Measurements from ENCODE around the gene APBA1. TPM values are rescaled to one million over a fixed set of nuclear protein-coding genes. Genes with fewer than 3 reads are reported as not detected.

The APBA1 gene
- total and polyA plus RNA-seq, 2 donors (not counting 3 experiments of a cell fraction or from before 2014, with no cell fraction given): 6.1 to 11.3 TPM

DNA sequence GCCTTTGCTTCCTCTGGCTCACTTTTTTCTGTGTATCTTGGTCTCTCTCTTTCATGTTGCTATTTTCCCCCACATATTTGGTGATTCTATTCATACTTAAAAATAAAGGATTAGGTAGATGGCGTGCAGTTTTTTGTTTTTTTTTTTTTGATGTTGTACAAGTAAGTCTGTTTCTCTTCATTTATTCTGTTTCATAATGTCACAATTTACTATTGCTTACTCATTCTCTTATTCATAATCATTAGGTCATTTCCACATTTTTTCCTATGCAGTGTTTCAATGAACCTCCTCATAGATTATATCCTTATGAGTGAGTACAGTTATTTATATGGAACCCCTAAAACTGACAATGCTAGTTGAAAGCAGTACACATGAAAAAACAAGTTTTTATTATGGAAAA, 136.3 kb downstream of the APBA1 start:
- peaks cover 8% of the 10 kb centered on the region for H3K4me1 ChIP-seq (ENCODE audit: control insufficient read depth, extremely low read depth, insufficient read depth, low read length)
- dilution Hi-C loops (cut with MboI; ENCODE audit: extremely low pct_ligation_motif_present, low sequenced_read_pairs) (no loop called here), intact Hi-C loops (cut with micrococcal nuclease) (no loop called here)
- no peaks in the 10 kb centered on the region for H3K79me2 ChIP-seq (ENCODE audit: control insufficient read depth, insufficient read depth, low read length)
- no peaks in the 10 kb centered on the region for H3K9me3 ChIP-seq (replicated peaks; ENCODE audit: control insufficient read depth, insufficient read depth, low read length)
- TF ChIP-seq, protein P1, sequence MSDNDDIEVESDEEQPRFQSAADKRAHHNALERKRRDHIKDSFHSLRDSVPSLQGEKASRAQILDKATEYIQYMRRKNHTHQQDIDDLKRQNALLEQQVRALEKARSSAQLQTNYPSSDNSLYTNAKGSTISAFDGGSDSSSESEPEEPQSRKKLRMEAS (IDR thresholded peaks at IDR 0.05; ENCODE audit: insufficient read depth, insufficient read length): no peak
- no peak for TF ChIP-seq EZH2 (IDR thresholded peaks at IDR 0.05; ENCODE audit: borderline replicate concordance, low read depth, low read length, severe bottlenecking)
- TF ChIP-seq JUN (IDR thresholded peaks at IDR 0.05; ENCODE audit: borderline replicate concordance, insufficient read depth, insufficient read length, low read depth): peak; percentile 28
- peak; percentile 62 for TF ChIP-seq FOS (IDR thresholded peaks at IDR 0.05; ENCODE audit: borderline replicate concordance, insufficient read depth, low read length)
- H3K9ac ChIP-seq (replicated peaks; ENCODE audit: extremely low read depth, insufficient read depth, low read length): no peak overlapping the region
- no peaks in the 10 kb centered on the region for H3K27me3 ChIP-seq (ENCODE audit: control insufficient read depth in 2 of 2, insufficient read depth in 2 of 2, low read length in 2 of 2)
- H4K20me1 ChIP-seq (replicated peaks; ENCODE audit: control insufficient read depth, extremely low read depth, insufficient read depth, low read length): no peaks in the 10 kb centered on the region
- H3K9me1 ChIP-seq (replicated peaks; ENCODE audit: control insufficient read depth, extremely low read depth, insufficient read depth, low read length): no peaks in the 10 kb centered on the region
- H3K4me3 ChIP-seq (replicated peaks in 1 of 3; ENCODE audit: insufficient read depth in 1 of 3, low read depth in 1 of 3, low read length in 3 of 3): no peak overlapping the region
- H3K27ac ChIP-seq (ENCODE audit: insufficient read depth, low read depth, low read length): no peak overlapping the region
- BruUV-seq (replicated peaks): no TSS peak
- peak; percentile 7 for DNase-seq (ENCODE audit: low read depth, low spot score)
- CTCF ChIA-PET: interaction anchor here (1.0 to 4.0 kb wide), 3 partner anchors 10 to 114 kb away, joined by 7 to 21 read pairs (median 14); no protein-coding TSS in a partner anchor
- no peak for FAIRE-seq
- no peak overlapping the region for H2AFZ ChIP-seq (ENCODE audit: low read depth, low read length)
- POLR2A ChIA-PET: no interaction called here
- no peaks in the 10 kb centered on the region for H3K36me3 ChIP-seq (ENCODE audit: control insufficient read depth in 2 of 2, extremely low read depth in 1 of 2, insufficient read depth in 2 of 2, low read length in 2 of 2)
- H3K4me2 ChIP-seq (ENCODE audit: insufficient read depth, low read length): peak overlapping the region; percentile 18

DNA sequence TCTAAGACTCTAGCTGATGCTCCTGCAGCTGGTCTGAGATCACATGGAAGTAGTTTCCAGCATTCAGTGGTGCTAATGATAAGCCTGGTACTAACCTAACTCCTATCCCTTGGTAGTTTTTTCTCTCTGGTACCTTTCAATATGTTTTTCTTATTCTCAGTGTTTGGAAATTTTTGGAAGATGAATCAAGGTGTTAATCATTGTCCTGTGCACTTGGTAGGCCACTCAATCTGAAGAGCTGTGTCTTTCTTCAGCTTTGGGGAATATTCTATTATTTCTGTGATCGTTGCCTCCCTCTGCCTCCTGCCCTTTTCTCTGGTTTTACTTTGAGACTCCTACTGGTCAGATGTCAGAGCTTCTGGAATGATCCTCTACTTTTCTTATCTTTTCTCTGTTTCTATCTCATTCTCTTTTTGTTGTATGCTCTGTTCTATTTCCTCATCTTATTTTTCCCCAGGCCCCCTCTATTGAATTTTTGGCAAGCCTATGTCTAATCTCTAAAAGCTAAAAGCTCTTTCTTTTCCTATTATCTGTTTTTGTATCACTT, 136.8 kb downstream of the APBA1 start:
- CTCF ChIA-PET: interaction anchor here (1.0 to 4.0 kb wide), 3 partner anchors 10 to 113 kb away, joined by 7 to 21 read pairs (median 14); no protein-coding TSS in a partner anchor

More for the DNA sequence above, 136.8 kb downstream of the APBA1 start:
- TF ChIP-seq POLR2AphosphoS5 (IDR thresholded peaks at IDR 0.05; ENCODE audit: insufficient read depth, low read depth, low read length) (no peak), EZH2 (IDR thresholded peaks at IDR 0.05; ENCODE audit: borderline replicate concordance, low read depth, low read length, severe bottlenecking) (no peak), POLR2A (IDR thresholded peaks at IDR 0.05; ENCODE audit: low read depth, low read length) (no peak), MYC (IDR thresholded peaks at IDR 0.05; ENCODE audit: low read depth, low read length) (no peak), FOS (IDR thresholded peaks at IDR 0.05; ENCODE audit: borderline replicate concordance, insufficient read depth, low read length) (no peak), GATA2 (IDR thresholded peaks at IDR 0.05; ENCODE audit: insufficient read depth, insufficient read length, low read depth, low read length) (no peak), JUN (IDR thresholded peaks at IDR 0.05; ENCODE audit: borderline replicate concordance, insufficient read depth, insufficient read length, low read depth) (no peak)
- TF ChIP-seq, protein P2, sequence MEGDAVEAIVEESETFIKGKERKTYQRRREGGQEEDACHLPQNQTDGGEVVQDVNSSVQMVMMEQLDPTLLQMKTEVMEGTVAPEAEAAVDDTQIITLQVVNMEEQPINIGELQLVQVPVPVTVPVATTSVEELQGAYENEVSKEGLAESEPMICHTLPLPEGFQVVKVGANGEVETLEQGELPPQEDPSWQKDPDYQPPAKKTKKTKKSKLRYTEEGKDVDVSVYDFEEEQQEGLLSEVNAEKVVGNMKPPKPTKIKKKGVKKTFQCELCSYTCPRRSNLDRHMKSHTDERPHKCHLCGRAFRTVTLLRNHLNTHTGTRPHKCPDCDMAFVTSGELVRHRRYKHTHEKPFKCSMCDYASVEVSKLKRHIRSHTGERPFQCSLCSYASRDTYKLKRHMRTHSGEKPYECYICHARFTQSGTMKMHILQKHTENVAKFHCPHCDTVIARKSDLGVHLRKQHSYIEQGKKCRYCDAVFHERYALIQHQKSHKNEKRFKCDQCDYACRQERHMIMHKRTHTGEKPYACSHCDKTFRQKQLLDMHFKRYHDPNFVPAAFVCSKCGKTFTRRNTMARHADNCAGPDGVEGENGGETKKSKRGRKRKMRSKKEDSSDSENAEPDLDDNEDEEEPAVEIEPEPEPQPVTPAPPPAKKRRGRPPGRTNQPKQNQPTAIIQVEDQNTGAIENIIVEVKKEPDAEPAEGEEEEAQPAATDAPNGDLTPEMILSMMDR (IDR thresholded peaks at IDR 0.05; ENCODE audit: extremely low read depth in 1 of 2, insufficient read depth in 1 of 2, low read depth in 1 of 2, low read length in 2 of 2): no peak
- TF ChIP-seq, protein P1 (IDR thresholded peaks at IDR 0.05; ENCODE audit: insufficient read depth, insufficient read length): no peak
- peaks cover 8% of the 10 kb centered on the region for H3K4me1 ChIP-seq (ENCODE audit: control insufficient read depth, extremely low read depth, insufficient read depth, low read length)
- no peaks in the 10 kb centered on the region for H3K79me2 ChIP-seq (ENCODE audit: control insufficient read depth, insufficient read depth, low read length)
- no peak overlapping the region for H3K4me2 ChIP-seq (ENCODE audit: insufficient read depth, low read length)
- H3K27ac ChIP-seq (ENCODE audit: insufficient read depth, low read depth, low read length): no peak overlapping the region
- FAIRE-seq (no peak), DNase-seq (ENCODE audit: low read depth, low spot score) (no peak)
- H3K27me3 ChIP-seq (ENCODE audit: control insufficient read depth in 2 of 2, insufficient read depth in 2 of 2, low read length in 2 of 2): no peaks in the 10 kb centered on the region
- intact Hi-C loops (cut with micrococcal nuclease) (no loop called here), dilution Hi-C loops (cut with MboI; ENCODE audit: extremely low pct_ligation_motif_present, low sequenced_read_pairs) (no loop called here)
- H2AFZ ChIP-seq (ENCODE audit: low read depth, low read length): no peak overlapping the region
- POLR2A ChIA-PET: no interaction called here
- H3K9me3 ChIP-seq (replicated peaks; ENCODE audit: control insufficient read depth, insufficient read depth, low read length): no peaks in the 10 kb centered on the region
- no TSS peak for BruUV-seq (replicated peaks)
- no peak overlapping the region for H3K9ac ChIP-seq (replicated peaks; ENCODE audit: extremely low read depth, insufficient read depth, low read length)
- H3K4me3 ChIP-seq (replicated peaks in 1 of 3; ENCODE audit: insufficient read depth in 1 of 3, low read depth in 1 of 3, low read length in 3 of 3): no peak overlapping the region
- no peaks in the 10 kb centered on the region for H4K20me1 ChIP-seq (replicated peaks; ENCODE audit: control insufficient read depth, extremely low read depth, insufficient read depth, low read length)
- H3K9me1 ChIP-seq (replicated peaks; ENCODE audit: control insufficient read depth, extremely low read depth, insufficient read depth, low read length): no peaks in the 10 kb centered on the region
- no peaks in the 10 kb centered on the region for H3K36me3 ChIP-seq (ENCODE audit: control insufficient read depth in 2 of 2, extremely low read depth in 1 of 2, insufficient read depth in 2 of 2, low read length in 2 of 2)
